ENCODE data around the gene CHRNB1.
A peak's percentile ranks its signal among the peaks of the same experiment; 100 is the strongest.

Gene CHRNB1

DNA sequence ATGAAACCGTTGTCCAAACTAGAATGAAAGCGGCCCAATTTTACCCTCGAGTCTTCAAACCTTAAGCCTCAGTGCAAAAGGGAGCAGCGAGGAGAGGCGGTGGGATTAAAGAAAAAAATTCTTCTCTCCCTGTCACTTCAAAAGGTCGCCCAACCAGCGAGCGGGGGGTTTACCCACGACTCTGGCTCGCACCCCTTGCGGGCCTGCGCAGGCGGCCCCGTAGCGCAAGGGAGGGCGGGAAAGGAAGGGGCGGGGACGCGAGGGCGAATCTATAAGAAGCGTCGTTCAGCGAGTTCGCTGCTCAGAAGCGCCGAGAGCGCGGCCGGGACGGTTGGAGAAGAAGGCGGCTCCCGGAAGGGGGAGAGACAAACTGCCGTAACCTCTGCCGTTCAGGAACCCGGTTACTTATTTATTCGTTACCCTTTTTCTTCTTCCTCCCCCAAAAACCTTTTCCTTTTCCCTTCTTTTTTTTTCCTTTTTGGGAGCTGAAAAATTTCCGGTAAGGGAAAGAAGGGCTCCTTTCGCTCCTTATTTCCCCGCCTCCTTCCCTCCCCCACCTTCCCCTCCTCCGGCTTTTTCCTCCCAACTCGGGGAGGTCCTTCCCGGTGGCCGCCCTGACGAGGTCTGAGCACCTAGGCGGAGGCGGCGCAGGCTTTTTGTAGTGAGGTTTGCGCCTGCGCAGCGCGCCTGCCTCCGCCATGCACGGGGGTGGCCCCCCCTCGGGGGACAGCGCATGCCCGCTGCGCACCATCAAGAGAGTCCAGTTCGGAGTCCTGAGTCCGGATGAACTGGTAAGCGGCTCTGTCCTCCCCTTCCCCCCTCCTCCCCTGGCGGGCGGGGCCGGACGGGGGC, 39.4 kb downstream of the CHRNB1 start, which contains the start of gene POLR2A:
TSS of gene POLR2A (plus strand) at position 300 of the 852 bp plus-strand sequence.
- DNase-seq (ENCODE audit: low read depth): peak; percentile 98

DNA sequence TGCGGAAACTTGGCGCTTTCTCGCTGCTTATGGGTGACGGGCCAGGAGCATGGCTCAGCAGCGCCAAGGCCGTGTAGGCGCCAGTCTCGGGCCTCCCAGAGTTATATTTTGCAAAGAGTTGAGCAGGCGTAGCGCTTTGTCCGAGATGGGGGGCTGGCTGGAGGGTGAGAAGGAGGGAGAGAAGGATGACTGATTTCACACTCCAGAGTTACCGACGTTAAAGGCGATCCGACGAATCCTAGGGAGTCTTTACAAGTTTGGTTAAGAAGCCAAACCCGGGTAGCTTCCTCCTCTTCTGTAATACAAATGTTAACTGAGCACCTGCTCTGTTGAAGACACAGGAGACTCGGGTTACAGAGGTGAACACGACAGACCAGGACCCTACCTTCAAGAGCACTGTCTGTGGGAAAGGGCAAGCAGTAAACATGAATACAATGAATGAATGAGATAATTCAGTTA, 40.1 kb downstream of the CHRNB1 start:
- no peak for DNase-seq (ENCODE audit: low read depth)

DNA sequence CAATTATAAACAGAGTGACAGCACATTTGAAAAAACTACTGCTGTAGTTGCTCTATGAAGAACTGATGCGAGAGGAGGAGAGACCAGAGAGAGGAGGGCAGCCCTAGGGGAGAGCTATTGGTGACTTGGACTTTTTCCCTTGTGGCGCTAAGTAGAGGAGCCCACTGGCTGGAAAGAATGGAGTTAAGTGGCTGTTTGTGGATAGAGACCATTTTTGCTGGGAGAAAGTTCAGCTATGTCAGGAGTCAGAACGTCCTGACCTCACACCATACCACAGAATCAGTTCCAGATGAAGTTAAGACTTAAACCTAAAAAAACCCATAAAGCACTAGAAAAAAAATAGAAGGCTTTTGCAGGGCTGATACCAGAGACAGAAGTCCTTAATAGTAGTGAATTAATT, 41.3 kb downstream of the CHRNB1 start:
- peak; percentile 37 for DNase-seq (ENCODE audit: low read depth)

DNA sequence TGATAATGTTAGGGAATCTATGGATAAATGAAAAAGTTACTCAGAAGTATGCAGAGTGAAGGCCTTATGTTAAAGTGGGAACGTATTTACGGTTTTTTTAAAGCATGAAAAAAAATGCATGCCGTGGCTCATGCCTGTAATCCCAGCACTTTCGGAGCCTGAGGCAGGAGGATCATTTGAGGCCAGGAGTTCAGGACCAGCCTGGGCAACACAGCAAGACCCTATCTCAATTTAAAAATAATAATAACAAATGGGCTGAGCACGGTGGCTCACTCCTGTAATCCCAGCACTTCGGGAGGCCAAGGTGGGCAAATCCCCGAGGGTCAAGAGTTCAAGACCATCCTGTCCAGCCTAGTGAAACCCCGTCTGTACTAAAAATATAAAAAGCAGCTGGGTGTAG, 45.3 kb downstream of the CHRNB1 start:
- DNase-seq (ENCODE audit: low read depth): no peak

DNA sequence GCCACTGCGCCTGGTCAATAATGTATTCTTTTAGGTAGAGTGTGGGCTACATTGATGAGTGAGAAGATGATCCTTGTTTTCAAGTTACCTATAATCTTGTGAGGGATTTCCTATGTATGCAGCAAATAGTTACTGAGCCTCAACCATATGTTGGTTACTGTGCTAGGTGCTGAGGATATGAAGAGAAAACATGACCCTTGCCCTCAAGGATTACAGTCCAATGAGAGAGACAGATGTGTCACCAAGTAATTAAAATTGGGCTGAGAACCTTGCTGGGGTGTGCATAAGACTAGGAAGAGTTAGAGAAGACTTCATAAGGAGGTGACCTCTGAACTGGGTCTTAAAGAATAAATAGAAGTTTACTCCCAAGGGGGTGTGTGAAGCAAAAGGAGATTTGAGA, 46.7 kb downstream of the CHRNB1 start:
- no peak for DNase-seq (ENCODE audit: low read depth)

DNA sequence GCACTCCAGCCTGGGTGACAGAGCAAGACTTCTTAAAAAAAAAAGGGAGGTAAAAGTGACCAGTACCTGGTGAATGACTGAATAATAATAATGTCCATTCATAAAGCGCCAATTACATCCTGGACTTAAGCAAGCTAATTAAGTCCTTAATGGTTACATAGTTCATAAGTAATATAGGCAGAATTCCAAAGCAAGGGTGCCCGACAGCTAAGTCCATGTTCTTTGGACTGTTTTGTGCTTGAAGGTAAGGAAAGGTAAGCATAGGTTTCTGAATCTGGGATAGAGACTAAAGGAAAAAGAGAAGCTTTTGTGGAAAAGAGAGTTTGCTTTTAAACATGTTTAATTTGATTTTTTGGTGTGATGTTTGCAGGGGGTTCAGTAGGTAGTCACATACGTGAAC, 49.1 kb downstream of the CHRNB1 start:
- no peak for DNase-seq (ENCODE audit: low read depth)

DNA sequence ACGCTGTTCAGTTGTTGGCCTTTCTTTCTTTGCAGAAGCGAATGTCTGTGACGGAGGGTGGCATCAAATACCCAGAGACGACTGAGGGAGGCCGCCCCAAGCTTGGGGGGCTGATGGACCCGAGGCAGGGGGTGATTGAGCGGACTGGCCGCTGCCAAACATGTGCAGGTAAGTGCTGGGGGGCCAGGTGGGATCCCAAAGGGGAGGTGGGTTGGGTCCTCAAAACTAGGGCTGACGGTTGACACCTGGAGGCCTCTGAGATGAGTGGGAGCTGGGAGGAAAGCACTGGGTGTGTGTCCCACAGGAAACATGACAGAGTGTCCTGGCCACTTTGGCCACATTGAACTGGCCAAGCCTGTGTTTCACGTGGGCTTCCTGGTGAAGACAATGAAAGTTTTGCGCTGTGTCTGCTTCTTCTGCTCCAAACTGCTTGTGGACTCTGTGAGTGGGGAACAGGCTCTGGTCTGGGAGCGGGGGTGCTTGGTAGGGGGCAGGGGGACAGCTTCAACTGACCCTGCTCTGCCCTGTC, 51.1 kb downstream of the CHRNB1 start:
- no peak for DNase-seq (ENCODE audit: low read depth)

DNA sequence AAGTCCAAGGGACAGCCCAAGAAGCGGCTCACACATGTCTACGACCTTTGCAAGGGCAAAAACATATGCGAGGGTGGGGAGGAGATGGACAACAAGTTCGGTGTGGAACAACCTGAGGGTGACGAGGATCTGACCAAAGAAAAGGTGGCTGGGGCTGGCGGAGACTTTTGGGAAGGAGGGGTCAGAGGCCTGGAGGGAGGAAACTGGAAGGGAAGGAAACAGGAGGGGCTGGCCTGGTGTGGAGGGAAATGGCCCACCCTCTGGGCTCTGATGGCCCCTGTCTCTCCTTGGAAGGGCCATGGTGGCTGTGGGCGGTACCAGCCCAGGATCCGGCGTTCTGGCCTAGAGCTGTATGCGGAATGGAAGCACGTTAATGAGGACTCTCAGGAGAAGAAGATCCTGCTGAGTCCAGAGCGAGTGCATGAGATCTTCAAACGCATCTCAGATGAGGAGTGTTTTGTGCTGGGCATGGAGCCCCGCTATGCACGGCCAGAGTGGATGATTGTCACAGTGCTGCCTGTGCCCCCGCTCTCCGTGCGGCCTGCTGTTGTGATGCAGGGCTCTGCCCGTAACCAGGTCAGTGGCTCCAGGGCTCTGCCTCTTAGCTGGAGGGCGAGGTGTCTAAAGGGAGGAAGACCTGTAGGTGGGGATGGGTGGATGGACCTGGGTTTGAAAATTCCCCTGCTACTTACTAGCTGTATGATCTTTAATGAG, 51.8 kb downstream of the CHRNB1 start:
- no peak for DNase-seq (ENCODE audit: low read depth)

DNA sequence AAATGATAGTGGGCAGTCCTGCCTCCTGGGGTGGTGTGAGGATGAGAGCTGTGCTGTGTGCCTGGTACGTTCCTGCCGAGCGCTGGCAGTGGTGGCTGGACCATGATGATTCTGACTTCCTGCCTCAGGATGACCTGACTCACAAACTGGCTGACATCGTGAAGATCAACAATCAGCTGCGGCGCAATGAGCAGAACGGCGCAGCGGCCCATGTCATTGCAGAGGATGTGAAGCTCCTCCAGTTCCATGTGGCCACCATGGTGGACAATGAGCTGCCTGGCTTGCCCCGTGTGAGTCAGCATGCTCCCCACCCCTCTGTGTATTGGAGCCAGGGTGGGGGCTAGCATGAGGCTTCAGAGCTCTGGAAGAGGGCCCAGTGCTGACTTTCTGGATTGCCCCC, 52.4 kb downstream of the CHRNB1 start:
- DNase-seq (ENCODE audit: low read depth): no peak

DNA sequence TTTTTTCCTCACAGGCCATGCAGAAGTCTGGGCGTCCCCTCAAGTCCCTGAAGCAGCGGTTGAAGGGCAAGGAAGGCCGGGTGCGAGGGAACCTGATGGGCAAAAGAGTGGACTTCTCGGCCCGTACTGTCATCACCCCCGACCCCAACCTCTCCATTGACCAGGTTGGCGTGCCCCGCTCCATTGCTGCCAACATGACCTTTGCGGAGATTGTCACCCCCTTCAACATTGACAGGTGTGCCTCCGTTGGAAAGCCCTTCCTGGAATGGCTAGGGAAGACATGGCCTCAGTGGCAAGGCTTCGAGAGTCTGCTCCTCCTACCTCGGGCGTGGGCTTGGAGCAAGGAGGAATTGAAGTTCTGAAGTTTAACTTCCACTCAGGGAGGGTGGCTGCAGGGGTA, 52.8 kb downstream of the CHRNB1 start:
- no peak for DNase-seq (ENCODE audit: low read depth)

DNA sequence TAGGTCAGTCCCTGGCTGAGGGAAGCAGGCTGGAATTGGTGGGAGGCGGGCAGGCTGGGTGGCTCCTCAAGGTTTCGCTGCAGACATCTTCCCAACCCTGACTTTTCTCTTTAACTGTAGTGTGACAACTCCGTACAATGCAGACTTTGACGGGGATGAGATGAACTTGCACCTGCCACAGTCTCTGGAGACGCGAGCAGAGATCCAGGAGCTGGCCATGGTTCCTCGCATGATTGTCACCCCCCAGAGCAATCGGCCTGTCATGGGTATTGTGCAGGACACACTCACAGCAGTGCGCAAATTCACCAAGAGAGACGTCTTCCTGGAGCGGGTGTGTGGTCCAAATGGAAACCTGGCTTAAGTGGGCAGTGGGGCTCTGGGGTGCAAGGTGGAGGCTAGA, 54.3 kb downstream of the CHRNB1 start:
- DNase-seq (ENCODE audit: low read depth): no peak

DNA sequence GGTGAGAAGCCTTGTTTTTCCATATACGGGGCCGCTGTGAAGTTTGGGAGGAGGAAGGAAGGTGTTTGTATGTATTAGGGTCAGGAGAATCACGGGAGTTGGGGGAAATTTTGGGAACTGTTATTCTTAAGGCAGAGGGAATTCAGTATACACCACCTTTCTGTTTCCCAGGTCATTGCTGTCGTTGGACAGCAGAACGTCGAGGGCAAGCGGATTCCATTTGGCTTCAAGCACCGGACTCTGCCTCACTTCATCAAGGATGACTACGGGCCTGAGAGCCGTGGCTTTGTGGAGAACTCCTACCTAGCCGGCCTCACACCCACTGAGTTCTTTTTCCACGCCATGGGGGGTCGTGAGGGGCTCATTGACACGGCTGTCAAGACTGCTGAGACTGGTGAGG, 56.9 kb downstream of the CHRNB1 start:
- DNase-seq (ENCODE audit: low read depth): no peak

DNA sequence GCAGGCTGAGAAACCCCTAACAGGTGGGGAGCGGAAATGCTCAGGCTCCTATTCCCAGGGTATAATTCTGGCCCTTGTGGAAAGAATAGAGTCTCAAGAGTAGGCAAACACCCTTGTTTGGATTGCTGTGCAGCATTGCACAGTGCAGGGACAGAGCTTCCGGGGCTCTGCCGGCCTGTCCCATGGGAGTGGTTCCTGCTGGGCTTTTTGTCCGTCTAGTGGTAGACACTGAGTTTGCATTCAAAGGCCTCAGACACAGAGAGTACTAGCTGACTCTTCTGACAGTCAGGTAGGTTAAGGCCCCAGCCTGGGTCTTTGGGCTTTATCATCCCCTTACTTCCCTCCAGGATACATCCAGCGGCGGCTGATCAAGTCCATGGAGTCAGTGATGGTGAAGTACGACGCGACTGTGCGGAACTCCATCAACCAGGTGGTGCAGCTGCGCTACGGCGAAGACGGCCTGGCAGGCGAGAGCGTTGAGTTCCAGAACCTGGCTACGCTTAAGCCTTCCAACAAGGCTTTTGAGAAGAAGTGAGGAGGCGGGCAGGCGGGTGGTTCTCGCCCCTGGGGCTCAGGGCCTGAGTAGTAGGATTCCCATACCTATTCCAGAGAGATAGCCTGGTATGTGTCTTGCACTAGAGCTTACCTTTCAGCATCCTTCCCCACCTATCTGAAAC, 57.4 kb downstream of the CHRNB1 start:
- DNase-seq (ENCODE audit: low read depth): no peak

DNA sequence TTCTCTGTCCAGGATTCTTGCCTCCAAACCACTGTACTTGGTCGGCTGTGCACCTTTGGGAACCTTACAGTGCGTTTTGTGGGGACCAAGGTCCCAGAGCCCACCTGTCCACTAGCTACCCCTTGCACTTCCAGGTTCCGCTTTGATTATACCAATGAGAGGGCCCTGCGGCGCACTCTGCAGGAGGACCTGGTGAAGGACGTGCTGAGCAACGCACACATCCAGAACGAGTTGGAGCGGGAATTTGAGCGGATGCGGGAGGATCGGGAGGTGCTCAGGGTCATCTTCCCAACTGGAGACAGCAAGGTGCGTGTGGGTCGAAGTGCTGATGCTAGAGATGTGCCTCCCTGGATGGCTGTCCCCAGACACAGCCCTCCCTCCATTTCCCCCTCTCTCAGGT, 58.1 kb downstream of the CHRNB1 start:
- peak; percentile 44 for DNase-seq (ENCODE audit: low read depth)

DNA sequence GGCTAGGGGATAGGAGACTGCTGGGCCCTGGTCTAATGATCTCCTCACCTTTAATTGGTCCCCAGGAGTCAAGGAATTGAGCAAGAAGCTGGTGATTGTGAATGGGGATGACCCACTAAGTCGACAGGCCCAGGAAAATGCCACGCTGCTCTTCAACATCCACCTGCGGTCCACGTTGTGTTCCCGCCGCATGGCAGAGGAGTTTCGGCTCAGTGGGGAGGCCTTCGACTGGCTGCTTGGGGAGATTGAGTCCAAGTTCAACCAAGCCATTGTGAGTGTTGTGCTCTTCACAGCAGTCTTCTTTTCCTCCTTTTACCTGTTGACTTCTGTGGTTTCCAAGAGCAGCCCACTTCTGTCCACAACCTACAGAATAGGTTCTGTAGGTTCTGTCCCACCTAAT, 58.7 kb downstream of the CHRNB1 start:
- DNase-seq (ENCODE audit: low read depth): no peak
